ENCODE measurements around the gene CUEDC2.

DNA sequence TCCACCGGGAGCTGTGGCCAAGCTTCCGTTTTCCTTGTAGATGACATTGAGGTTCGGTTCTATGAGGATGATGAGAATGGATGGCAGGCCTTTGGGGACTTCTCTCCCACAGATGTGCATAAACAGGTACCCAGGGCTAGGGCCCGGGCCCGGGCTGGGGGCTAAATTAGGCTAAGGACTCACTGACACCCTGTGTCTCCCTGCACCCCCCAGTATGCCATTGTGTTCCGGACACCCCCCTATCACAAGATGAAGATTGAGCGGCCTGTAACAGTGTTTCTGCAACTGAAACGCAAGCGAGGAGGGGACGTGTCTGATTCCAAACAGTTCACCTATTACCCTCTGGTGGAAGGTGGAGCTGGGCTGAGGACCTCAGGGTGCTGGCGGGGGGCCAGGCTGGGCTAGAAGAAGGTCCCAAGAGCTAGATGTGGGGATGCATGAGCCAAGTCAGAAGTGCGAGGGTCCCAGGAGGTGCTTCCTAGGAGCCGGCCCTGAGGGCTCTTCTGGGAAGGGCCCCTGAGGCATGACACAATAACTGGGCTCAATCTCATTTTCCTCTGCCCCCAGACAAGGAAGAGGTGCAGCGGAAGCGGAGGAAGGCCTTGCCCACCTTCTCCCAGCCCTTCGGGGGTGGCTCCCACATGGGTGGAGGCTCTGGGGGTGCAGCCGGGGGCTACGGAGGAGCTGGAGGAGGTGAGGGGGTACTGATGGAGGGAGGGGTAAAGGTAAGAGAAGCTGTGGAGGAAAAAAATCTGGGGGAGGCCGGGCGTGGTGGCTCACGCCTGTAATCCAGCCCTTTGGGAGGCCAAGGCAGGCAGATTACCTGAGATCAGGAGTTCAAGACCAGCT lies 34.0 kb downstream of the CUEDC2 start:
- TF ChIP-seq, protein P1, sequence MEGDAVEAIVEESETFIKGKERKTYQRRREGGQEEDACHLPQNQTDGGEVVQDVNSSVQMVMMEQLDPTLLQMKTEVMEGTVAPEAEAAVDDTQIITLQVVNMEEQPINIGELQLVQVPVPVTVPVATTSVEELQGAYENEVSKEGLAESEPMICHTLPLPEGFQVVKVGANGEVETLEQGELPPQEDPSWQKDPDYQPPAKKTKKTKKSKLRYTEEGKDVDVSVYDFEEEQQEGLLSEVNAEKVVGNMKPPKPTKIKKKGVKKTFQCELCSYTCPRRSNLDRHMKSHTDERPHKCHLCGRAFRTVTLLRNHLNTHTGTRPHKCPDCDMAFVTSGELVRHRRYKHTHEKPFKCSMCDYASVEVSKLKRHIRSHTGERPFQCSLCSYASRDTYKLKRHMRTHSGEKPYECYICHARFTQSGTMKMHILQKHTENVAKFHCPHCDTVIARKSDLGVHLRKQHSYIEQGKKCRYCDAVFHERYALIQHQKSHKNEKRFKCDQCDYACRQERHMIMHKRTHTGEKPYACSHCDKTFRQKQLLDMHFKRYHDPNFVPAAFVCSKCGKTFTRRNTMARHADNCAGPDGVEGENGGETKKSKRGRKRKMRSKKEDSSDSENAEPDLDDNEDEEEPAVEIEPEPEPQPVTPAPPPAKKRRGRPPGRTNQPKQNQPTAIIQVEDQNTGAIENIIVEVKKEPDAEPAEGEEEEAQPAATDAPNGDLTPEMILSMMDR (IDR thresholded peaks at IDR 0.05): no peak
- no peak for TF ChIP-seq POLR2A (IDR thresholded peaks at IDR 0.05)

Data from testis (tissue), 2 donors.